HG03439 (cell line): Measurements from ENCODE around the gene MYO5B.
A peak's percentile ranks its signal among the peaks of the same experiment; 100 is the strongest.
"Not testable (repeated sequence)": the region's sequence is repeated elsewhere in the genome, so short reads cannot be mapped to it uniquely, and the experiment has no call there.

Source experiments
- ATAC-seq: cut with Tn5 transposase; IDR thresholded peaks from one replicate; pipeline ENCODE4 v1.9.1; 2021; ENCODE audit warnings: mild to moderate bottlenecking, moderate library complexity; ENCODE audit not compliant: unreplicated experiment

MYO5B gene

DNA sequence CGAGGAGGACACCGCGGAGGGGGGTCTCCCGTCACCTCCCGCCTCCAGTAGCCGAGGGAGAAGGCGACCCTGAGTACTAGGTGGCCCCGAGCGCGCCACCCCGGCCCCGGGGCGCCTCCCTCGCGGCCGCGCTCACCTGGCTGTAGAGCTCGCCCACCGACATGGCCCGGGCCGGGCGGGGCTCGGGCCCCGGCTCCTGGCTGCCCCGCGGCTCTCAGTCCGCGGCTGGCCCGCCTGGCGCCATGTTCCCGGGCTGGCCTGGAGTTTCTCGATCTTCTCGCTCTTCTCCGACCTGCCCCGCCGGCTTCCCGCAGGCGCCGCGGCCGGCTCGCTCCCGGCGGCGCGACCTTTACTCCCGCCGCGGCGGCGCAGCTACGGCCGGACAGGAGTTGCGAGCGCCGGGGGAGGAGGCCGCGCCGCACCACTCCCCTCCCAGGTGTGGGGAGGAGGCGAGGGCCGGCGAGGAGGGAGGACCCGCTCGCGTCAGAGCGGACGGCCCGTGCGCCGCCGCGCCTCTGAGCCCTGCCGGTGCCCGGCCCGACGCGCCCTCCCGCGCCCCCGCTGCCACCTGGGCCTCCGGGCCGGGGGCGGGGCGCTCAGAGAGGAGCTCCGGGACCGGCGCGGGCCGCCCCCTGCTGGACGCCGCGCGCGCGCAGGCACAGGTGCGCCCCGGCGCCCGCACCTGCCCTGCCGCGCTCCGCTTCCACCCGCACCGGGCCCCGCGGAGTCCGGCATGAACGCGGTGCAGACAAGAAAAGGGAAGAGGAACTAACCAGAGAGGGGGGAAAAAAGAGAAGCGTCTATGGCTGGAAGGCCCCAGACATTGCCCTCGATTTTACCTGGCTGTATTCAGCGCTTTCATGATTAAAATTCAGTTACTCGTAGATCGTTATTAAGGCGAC, at the start of gene MYO5B:
MYO5B (minus strand) TSS at position 517 of the 902 bp plus-strand sequence; CDS start at position 163, 354 bp downstream.
- peak; percentile 74 for ATAC-seq

GRCh38 chr18:50241768-50242167, 46.8 kb upstream of the MYO5B start:
- not testable (repeated sequence) for ATAC-seq

DNA sequence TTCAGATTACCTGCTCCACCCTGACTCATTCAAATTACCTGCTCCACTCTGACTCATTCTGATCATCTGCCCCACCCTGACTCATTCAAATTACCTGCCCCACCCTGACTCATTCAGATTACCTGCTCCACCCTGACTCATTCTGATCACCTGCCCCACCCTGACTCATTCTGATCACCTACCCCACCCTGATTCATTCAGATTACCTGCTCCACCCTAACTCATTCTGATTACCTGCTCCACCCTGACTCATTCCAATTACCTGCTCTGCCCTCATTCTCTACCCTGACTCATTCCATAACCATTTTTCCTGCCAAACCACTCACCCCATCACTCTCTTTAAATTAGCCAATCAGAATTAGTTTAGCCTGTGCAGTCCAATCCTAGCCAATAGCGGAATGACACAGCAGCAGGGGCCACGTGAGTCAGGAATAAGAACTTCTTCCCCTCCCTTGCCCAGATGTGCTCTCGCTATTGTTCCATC, 45.2 kb upstream of the MYO5B start:
- ATAC-seq, result no peak

DNA sequence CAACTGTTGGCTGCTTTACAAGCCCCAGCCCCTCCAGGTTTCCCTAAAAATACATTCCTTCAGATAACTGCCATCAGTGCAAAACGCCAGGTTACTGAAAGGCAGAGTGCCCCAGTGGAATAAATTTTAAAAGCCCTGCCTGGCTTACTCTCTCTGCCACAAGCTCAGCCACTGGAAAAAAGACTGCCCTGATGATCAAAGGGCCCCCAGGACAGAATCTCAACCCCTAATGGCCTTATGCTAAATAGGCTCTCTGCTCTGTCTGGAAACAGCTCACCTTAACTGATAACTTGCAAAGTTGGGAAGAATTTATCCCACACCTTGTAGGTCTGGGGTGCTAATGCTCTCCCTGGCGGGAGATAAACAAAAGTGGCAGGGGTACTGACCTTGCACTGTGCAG, 37.5 kb upstream of the MYO5B start:
- no peak for ATAC-seq

DNA sequence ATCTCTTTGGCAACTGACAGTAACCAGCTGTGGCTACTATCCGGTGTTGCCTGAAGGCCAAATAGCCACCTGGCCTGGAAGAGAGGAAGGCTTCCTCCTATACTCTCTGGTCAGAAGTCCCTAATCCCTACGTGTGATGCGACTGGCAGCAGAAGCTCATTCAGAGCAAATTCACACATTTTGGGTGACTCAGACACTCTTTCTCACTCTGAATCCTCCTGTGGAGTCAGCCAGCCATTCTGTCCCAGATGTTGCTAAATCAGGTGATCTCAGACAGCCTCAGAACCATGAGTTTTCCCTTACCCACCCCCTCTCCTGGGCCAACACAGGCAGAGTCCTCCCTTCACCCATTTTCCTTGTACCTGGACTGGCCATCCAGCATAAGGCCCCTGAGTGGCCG, 36.7 kb upstream of the MYO5B start:
- ATAC-seq, result no peak

GRCh38 chr18:50220249-50220648, 25.3 kb upstream of the MYO5B start:
- not testable (repeated sequence) for ATAC-seq

GRCh38 chr18:50218432-50219197, 23.7 kb upstream of the MYO5B start:
- peak; percentile 77 for ATAC-seq

- ATAC-seq, result no peak
These were observed 14.4 kb upstream of the MYO5B start for GRCh38 chr18:50209311-50209710.

DNA sequence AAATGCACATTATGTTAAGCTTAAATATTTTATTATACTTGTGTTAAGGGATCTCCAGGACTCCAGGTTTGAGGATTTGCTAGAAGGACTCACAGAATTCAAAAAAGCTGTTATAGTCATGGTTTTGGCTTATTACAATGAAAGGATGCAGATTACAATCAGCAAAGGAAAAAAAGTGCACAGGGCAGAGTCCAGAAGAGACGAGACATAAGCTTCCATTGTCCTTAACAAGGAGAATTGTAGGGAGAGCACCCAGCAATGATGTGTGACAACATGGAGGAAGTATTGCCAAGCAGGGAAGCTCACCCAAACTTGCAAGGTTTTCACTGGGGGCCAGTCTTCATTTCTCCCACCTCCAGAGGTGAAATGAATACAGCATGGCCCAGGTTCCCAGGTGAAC, 12.8 kb upstream of the MYO5B start:
- no peak for ATAC-seq

DNA sequence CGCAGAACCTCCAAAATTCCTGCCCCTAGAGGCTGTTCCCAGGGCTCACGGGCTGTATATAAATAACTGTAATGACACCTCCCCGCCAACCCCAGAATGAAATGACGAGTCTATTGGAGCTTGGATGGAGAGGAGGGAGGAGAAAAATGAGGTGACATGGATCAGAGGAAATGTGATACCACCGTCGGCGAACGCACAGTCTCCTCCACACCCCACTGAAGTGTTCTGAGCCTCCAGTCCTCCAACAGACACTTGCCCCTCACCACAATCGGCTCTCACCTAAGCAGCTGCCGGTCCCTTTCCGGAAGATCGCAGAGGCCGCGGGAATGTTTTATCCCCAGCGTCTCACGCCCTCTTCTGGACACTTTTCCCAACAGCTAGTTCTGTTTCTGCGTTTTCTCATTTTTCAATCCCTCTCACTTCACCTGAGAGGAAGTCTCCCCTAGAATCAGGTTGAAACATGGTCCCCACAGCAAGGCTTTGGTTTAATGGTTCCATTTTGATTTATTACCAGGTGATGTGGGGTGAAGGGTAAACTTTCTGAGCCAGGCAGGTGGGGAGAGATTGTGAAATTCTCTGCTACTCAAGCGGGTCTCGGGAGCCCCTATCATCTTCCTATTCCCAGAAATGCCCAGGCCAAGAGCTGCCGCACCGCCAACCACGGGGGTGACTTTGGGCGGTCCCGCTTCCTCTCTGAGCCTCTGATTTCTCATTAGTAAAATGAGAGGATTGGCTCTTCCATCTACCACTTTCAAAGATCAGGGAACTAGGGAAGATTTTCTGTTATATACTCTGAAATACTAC, 9.1 kb upstream of the MYO5B start:
- no peak for ATAC-seq

DNA sequence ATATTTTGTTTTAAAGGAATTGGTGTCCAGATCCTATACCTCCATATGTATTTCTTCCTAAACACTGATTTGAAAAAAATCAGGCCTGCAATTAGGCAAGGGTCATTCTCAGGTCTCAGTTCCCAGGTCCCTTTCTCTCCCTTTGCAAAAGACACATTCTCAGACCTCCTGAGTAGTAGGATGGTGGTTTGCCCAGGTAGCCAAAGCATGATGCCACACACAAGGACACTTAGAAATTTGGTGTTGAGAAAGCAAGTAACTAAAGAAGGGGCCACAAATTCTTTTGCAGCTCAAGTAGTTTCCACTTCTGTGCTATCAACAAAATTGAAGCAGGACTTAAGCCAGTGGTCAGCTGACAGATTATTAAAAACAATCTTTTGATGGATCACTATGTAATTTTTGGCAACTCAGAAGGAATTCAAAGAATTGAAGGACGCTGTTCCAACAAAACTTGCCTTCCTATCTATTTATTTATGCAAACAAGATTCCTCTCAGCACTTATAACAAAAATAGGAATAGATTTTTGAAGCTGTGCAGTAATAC, 6.6 kb upstream of the MYO5B start:
- no peak for ATAC-seq

- ATAC-seq, result no peak
These were observed 5.0 kb upstream of the MYO5B start for GRCh38 chr18:50199921-50200320.

DNA sequence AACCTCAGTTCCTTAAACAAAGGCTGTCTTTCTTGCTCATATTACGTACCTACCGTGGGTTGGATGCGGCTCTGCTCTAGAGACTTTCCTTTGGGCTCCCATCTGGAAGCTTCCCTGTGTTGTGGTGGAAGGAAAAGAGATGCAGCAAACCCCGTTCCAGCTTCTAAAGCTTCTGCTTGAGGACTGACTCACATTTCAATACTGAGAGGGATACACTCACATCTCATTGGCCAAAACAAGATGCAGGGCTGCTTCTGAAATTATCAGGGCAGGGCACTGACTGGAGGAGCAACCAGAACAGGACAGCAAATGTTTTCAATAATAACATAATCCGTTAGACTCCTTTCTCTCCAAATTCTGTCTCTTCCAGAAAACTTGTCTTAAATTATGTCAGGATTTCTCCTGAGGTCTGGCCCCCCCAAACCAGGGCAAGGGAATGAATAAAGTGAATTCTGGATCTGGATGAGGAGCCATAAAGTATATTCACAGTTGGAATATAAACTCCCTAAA, 4.5 kb upstream of the MYO5B start:
- ATAC-seq, result no peak

GRCh38 chr18:50196261-50196660, 1.3 kb upstream of the MYO5B start:
- ATAC-seq, result no peak

GRCh38 chr18:50195689-50196088, 742 bp upstream of the MYO5B start:
- no peak for ATAC-seq

- ATAC-seq, result peak; percentile 7
These were observed 934 bp downstream of the MYO5B start for GRCh38 chr18:50193796-50194630.

GRCh38 chr18:50192995-50193795, 1.8 kb downstream of the MYO5B start:
- no peak for ATAC-seq

- no peak for ATAC-seq
These were observed 4.0 kb downstream of the MYO5B start for GRCh38 chr18:50190926-50191325.

GRCh38 chr18:50190236-50190635, 4.7 kb downstream of the MYO5B start:
- no peak for ATAC-seq
